ACC112 (cell line): ENCODE results near the gene PRTFDC1.
A peak's percentile ranks its signal among the peaks of the same experiment; 100 is the strongest.
"Not testable (repeated sequence)": the region's sequence is repeated elsewhere in the genome, so short reads cannot be mapped to it uniquely, and the experiment has no call there.

Experiments used
- H2AFZ ChIP-seq: fragments of 200-600 bp; sonication (generic); one replicate; pipeline ENCODE4 v1.6.0; 2017; ENCODE audit warnings: antibody characterized with exemption, low read length; ENCODE audit not compliant: unreplicated experiment
- H3K27ac ChIP-seq: fragments of 200-600 bp; sonication (generic); 2 replicates; pipeline ENCODE4 v1.5.1; 2014; ENCODE audit warnings: low read depth, mild to moderate bottlenecking, antibody characterized with exemption, low read length, moderate library complexity
- H3K27me3 ChIP-seq: fragments of 200-600 bp; sonication (generic); 2 replicates; pipeline ENCODE4 v1.6.1; 2014; ENCODE audit warnings: mild to moderate bottlenecking, antibody characterized with exemption, low read length, moderate library complexity, mixed read lengths; ENCODE audit not compliant: insufficient read depth
- H3K36me3 ChIP-seq: fragments of 200-600 bp; sonication (generic); 2 replicates; pipeline ENCODE4 v1.6.1; 2016; ENCODE audit warnings: mild to moderate bottlenecking, antibody characterized with exemption, low read length, moderate library complexity, mixed read lengths; ENCODE audit not compliant: insufficient read depth
- H3K4me1 ChIP-seq: fragments of 200-600 bp; sonication (generic); one replicate; pipeline ENCODE4 v1.6.1; 2016; ENCODE audit warnings: low read length, mixed read lengths; ENCODE audit not compliant: insufficient read depth, unreplicated experiment, control insufficient read depth
- H3K4me3 ChIP-seq: fragments of 200-600 bp; sonication (generic); 2 replicates; pipeline ENCODE4 v1.5.1; 2014; ENCODE audit warnings: mild to moderate bottlenecking, low read depth, low read length
- H3K79me2 ChIP-seq: fragments of 200-600 bp; sonication (generic); one replicate; pipeline ENCODE4 v1.6.0; 2016; ENCODE audit warnings: low read length; ENCODE audit not compliant: control insufficient read depth, unreplicated experiment, insufficient read depth

The PRTFDC1 gene

DNA sequence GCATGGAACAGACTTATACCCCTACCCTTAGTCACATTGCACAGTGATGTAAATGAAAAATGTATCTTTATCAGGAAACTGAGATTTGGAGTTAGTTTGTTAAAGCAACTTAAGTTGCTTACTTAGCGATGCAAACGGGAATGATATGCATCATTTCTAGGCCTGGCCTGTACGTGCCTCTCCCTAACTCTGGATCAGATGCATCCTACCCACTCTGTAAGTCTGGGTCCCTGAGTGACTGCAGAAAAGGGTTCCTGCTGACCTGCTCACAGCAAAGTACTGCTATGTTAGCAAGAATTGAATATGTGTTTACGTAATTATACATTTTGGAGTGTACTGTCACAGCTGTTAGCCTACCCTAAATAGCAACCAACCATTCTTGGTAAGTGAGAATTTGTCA, 30.7 kb upstream of the PRTFDC1 start:
- Histone ChIP-seq H3K36me3 (no peaks in the 10 kb centered on the region), H2AFZ (no peak overlapping the region), H3K4me3 (no peak overlapping the region), H3K27ac (no peak overlapping the region), H3K79me2 (no peaks in the 10 kb centered on the region), H3K27me3 (no peaks in the 10 kb centered on the region), H3K4me1 (peaks cover 14% of the 10 kb centered on the region)

DNA sequence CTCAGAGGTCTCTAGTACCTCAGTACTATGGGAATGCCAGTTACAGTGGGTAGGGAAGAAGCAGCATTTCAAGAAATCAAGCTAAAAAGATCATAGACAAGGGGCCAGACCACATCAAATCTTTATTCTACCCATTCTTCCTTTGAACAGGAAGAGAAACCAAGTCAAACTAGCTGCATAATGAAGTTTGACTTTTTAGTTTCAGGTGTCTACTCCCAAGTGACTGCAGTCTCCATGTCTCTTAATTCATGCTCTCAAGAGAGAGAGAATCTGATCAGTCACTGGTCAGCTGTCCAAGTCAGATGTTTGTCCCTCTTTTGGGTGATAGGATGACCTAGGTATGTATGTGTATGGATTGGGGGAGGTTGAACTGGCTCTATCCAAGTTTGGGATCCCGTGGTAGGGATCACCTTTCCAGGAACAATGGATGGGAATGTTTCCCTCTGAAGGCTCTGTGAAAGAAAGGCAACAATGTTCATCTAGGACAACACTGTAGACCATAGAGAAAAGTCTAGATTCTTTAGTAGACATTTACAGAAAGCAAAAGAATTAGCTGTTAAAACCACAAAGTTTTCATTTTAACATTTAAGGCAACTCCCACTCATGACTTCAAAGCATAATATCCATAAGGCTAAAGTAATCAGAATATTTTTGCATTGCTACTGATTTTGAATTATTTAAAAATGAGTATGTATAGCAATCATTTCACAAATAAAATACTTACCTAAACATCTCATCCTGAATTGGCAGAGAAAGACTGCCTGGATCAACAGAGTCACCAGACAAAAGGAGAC, 30.1 kb upstream of the PRTFDC1 start:
- Histone ChIP-seq H3K79me2 (no peaks in the 10 kb centered on the region), H3K36me3 (no peaks in the 10 kb centered on the region), H3K4me3 (no peak overlapping the region), H3K4me1 (peaks cover 14% of the 10 kb centered on the region), H3K27me3 (no peaks in the 10 kb centered on the region), H3K27ac (no peak overlapping the region), H2AFZ (no peak overlapping the region)

DNA sequence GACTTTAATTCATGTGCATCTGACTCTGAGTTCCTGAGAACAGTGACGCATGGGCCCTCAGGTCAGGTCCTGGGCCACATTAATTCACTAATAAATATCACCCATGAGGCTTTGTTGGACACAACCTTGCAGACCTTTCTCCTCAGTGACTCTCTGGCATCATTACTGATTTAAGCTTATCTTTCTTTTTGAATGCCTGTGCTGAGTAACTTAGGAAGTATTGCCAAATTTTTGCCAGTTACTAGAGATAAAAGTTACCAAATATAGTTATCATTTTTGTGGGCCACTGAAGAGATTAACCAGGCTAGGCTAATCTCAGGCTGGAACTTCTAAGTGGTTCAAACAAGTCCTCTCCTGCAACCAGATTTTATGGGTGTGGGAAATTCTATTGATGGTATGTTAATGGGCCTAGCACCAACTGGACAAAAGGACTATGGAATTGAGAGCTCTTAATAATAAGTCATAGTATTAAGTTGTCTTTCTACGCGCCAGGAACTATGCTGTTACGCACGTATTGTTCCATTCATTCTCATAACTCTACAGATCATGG, 28.8 kb upstream of the PRTFDC1 start:
- no peak overlapping the region for H2AFZ ChIP-seq
- H3K27me3 ChIP-seq = no peaks in the 10 kb centered on the region
- no peak overlapping the region for H3K27ac ChIP-seq
- no peaks in the 10 kb centered on the region for H3K79me2 ChIP-seq
- H3K4me1 ChIP-seq = peaks cover 14% of the 10 kb centered on the region
- no peak overlapping the region for H3K4me3 ChIP-seq
- H3K36me3 ChIP-seq = no peaks in the 10 kb centered on the region

DNA sequence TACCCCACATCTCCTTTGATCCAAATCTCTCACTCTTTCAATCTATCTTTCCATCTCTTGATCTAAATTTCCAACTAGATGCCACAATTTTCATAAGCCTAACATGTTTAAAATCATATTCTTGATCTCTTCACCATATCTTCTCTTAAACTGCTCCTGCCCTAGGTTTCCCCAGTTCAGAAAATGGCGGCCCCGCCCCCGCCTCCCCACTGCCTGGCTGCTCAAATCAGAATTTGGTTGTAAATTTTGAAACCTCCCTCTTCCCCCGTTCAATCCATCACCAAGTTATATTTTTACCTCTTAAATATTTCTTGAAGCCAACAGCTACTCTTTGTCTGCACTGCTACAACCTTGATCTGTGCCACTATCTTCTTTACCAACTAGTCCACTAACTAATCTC, 27.3 kb upstream of the PRTFDC1 start:
- H3K79me2 ChIP-seq = no peaks in the 10 kb centered on the region
- no peak overlapping the region for H2AFZ ChIP-seq
- H3K27ac ChIP-seq = no peak overlapping the region
- peaks cover 4% of the 10 kb centered on the region for H3K4me1 ChIP-seq
- H3K4me3 ChIP-seq = no peak overlapping the region
- no peaks in the 10 kb centered on the region for H3K36me3 ChIP-seq
- H3K27me3 ChIP-seq = no peaks in the 10 kb centered on the region

DNA sequence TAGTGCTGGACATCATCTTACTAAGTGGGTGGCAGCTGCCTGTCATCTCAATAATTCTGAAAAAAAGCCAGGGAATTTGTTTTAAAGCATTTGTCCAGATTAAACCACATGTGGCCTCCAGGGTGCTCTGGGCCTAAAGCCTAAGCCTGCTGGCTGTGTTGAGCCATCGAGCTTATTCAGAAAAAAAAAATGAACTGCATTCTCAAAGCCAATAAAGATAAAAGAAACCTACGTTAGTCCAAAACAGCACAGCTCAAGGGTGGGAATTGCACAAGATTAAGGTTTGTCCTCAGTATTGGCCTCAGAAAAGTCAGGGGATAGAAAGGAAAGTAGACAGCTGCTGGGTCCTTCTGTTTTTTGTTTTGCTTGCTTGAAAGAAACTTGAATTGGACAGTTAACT, 22.6 kb upstream of the PRTFDC1 start:
- Histone ChIP-seq H3K4me1 (peaks cover 6% of the 10 kb centered on the region), H2AFZ (peak overlapping the region; percentile 47), H3K27me3 (no peaks in the 10 kb centered on the region), H3K4me3 (no peak overlapping the region), H3K27ac (peak overlapping the region; percentile 57), H3K36me3 (no peaks in the 10 kb centered on the region), H3K79me2 (no peaks in the 10 kb centered on the region)

DNA sequence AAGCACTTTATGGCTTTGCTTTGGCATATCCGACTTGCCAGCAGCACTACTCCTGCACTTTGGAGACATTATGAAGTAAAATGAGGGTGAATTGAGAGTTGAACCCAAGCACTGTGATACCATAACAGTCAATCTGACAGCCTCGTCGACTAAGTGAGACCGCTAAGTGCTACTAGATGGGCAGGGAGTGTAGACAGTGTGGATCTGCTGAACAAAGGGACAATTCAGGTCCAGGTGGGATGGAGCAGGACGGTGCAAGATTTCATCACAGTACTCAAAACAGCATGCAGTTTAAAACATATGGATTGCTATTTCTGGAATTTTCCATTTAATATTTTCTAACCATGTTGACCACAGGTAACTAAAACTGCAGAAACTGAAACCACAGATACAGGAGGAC, 20.8 kb upstream of the PRTFDC1 start:
- Histone ChIP-seq H3K27ac (no peak overlapping the region), H3K79me2 (no peaks in the 10 kb centered on the region), H2AFZ (no peak overlapping the region), H3K4me3 (no peak overlapping the region), H3K36me3 (no peaks in the 10 kb centered on the region), H3K27me3 (no peaks in the 10 kb centered on the region), H3K4me1 (peaks cover 6% of the 10 kb centered on the region)

DNA sequence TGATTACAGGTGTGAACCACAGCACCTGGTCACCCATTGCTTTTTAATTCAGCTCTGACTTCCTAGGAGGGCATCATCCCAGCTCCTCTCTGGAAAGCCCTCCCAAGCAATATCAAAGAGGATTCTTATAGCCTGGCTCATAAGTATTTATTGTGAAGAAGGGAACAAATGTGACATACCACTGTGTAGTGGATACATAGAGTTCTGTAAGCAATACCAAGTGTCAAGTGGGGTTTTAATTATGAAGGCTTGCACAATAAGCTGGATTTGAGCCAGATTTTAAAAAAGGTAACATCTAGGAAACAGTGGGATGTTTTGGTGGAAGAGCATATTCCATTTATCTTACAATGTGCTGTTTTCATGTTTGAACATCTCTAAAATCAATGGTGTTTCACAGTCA, 19.0 kb upstream of the PRTFDC1 start:
- H3K36me3 ChIP-seq = no peaks in the 10 kb centered on the region
- no peaks in the 10 kb centered on the region for H3K79me2 ChIP-seq
- no peak overlapping the region for H2AFZ ChIP-seq
- no peaks in the 10 kb centered on the region for H3K27me3 ChIP-seq
- H3K27ac ChIP-seq = no peak overlapping the region
- no peak overlapping the region for H3K4me3 ChIP-seq
- H3K4me1 ChIP-seq = peaks cover 6% of the 10 kb centered on the region

DNA sequence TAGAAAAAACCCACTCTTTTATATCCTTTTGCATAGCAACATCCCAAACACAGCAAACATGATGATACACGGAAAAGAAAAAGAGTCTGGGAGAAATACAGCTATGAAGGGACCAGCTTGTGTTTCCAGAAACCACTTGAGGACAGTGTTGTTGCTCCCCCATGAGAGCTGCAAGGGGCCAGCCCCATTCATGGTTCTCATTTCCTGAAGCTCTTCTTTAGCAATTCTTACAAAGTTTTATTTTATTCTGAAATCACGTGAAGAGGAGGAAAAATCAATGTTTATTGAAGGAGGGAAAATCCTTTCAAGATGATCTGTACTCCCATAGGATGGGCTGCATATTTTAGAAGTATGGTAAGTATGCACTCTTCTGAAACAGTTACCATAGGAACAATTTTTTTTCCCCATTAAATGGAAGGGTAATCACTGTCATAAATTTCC, 17.5 kb upstream of the PRTFDC1 start:
- Histone ChIP-seq H3K4me1 (peaks cover 6% of the 10 kb centered on the region), H3K27me3 (no peaks in the 10 kb centered on the region), H3K36me3 (no peaks in the 10 kb centered on the region), H3K27ac (no peak overlapping the region), H3K4me3 (no peak overlapping the region), H3K79me2 (no peaks in the 10 kb centered on the region), H2AFZ (no peak overlapping the region)

DNA sequence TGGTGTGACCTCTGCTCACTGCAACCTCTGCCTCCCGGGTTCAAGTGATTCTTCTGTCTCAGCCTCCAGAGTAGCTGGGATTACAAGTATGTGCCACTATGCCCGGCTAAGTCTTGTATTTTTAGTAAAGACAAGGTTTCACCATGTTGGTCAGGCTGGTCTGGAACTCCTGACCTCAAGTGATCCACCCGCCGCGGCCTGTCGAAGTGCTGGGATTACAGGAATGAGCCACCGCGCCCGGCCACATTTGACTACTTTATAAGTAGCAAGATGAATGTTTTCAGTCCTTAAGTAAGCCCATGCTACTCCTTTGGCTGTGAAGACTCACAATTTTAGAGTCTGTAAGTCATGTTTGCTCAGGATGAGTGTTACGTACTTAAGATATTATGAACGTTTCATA, 16.5 kb upstream of the PRTFDC1 start:
- not testable (repeated sequence) for H3K27me3 ChIP-seq, H3K4me1 ChIP-seq, H3K4me3 ChIP-seq, H3K36me3 ChIP-seq, H3K79me2 ChIP-seq, H2AFZ ChIP-seq, H3K27ac ChIP-seq

DNA sequence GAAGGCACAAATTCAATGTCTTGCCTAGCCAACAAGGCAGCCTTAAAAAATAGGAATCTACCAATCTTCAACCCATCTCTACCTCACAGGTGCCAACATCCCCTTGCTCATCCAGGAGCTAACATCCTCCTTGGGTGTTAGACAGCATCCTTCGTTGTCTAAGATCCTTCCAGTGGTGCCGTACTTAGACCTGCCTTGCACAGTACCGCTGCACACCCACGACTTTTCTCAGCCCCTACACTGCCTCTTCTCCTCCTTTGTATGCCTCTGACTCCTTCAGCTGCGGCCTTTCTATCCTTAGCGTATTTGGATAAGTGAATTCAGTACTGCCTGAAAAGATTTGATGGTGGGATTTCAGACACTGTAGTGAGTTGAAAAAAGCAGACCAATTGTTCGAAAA, 15.9 kb upstream of the PRTFDC1 start:
- Histone ChIP-seq H3K79me2 (no peaks in the 10 kb centered on the region), H2AFZ (no peak overlapping the region), H3K27ac (no peak overlapping the region), H3K27me3 (no peaks in the 10 kb centered on the region), H3K4me3 (no peak overlapping the region), H3K36me3 (no peaks in the 10 kb centered on the region), H3K4me1 (no peaks in the 10 kb centered on the region)

DNA sequence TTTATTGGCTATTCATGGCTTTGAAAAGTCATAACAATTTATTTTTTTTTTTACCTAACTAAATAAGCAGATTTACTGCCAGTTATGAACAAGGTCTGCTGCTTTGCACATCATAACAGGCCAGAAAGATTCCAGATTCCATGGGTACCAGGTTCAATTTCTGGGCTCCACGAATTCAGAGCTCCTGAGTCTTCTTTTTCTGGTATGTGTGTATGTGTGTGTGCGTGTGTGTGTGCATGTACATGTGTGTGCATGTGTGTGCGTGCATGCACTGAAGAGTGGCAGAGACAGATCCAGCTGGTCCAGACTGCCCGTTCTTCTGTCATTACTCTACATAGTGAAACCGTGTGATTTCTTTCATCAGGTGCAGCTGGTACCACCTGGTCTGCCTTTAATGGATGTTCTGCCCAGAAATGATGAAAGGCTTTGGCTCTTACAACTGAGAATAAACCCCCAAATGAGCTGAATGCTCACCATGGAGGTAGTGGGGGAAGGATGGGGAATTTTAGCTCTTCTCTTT, 14.6 kb upstream of the PRTFDC1 start:
- Histone ChIP-seq H3K27me3 (no peaks in the 10 kb centered on the region), H3K36me3 (no peaks in the 10 kb centered on the region), H3K79me2 (no peaks in the 10 kb centered on the region), H3K4me3 (no peak overlapping the region), H3K27ac (no peak overlapping the region), H2AFZ (no peak overlapping the region), H3K4me1 (peaks cover 9% of the 10 kb centered on the region)
